Panc1 (cell line): ENCODE measurements around the gene FILIP1L. TPM values are rescaled to one million over a fixed set of nuclear protein-coding genes. Genes with fewer than 3 reads are reported as not detected.

ENCODE experiments used
- ATAC-seq: fragments of 200-7000 bp; cut with Tn5 transposase; 2 replicates; pipeline ENCODE4 v1.9.1; 2020; ENCODE audit warnings: mild to moderate bottlenecking, moderate library complexity
- BruUV-seq: library from RNA; stranded (reverse); fragments of 400-500 nt; replicated peaks from 2 replicates; lab custom pipeline; 2021; lab: Mats Ljungman, UMichigan
- CTCF ChIA-PET: fragments of 300-600 bp; sonication (Branson Sonifier 250); formaldehyde crosslinking; loops from one replicate; lab custom pipeline; 2022; ENCODE audit warnings: antibody characterized with exemption; lab: Charles Lee
- POLR2A ChIA-PET: fragments of 300-600 bp; sonication (Branson Sonifier 250); formaldehyde crosslinking; loops from one replicate; lab custom pipeline; 2022; ENCODE audit warnings: antibody characterized with exemption; lab: Charles Lee
- DNase-seq: peaks from one replicate; pipeline ENCODE4 v3.0.0-alpha.2; 2010; ENCODE audit warnings: low read depth, low spot score
- H3K27ac ChIP-seq: 2 replicates; pipeline ENCODE4 v1.5.1; 2011; ENCODE audit warnings: mild to moderate bottlenecking, low read length, inconsistent platforms
- H3K27me3 ChIP-seq: fragments of 200-500 bp; sonication (Bioruptor generic); 2 replicates; pipeline ENCODE4 v1.6.0; 2014; ENCODE audit warnings: low read length, inconsistent platforms; ENCODE audit not compliant: control insufficient read depth, insufficient read depth
- H3K36me3 ChIP-seq: fragments of 200-500 bp; sonication (Bioruptor generic); 2 replicates; pipeline ENCODE4 v1.5.1; 2014; ENCODE audit warnings: inconsistent platforms, mild to moderate bottlenecking, low read length, moderate library complexity; ENCODE audit not compliant: control insufficient read depth, insufficient read depth
- H3K4me1 ChIP-seq: 2 replicates; pipeline ENCODE4 v1.5.1; 2011; ENCODE audit warnings: inconsistent platforms, mild to moderate bottlenecking, low read length, moderate library complexity; ENCODE audit not compliant: control insufficient read depth, insufficient read depth
- H3K4me3 ChIP-seq, 2 experiments: 2 replicates each; pipeline ENCODE4 v1.5.1; 2011 to 2012; ENCODE audit warnings: low read depth in 2 of 2, low read length in 2 of 2, mild to moderate bottlenecking in 2 of 2, inconsistent platforms in 1 of 2, moderate library complexity in 1 of 2
- H3K9me3 ChIP-seq: fragments of 200-500 bp; sonication (Bioruptor generic); 2 replicates; pipeline ENCODE4 v1.5.1; 2014; ENCODE audit warnings: low read depth, mild to moderate bottlenecking, inconsistent platforms, low read length, moderate library complexity; ENCODE audit not compliant: control insufficient read depth, insufficient read depth
- CTCF ChIP-seq: fragments of 450-650 bp; IDR thresholded peaks from 2 replicates; pipeline ENCODE4 v1.5.1; 2017; ENCODE audit warnings: mild to moderate bottlenecking
- POLR2AphosphoS5 ChIP-seq: IDR thresholded peaks from 2 replicates; pipeline ENCODE4 v1.6.1; 2012; ENCODE audit warnings: mild to moderate bottlenecking, low read depth, low read length, moderate library complexity
- REST ChIP-seq, 2 experiments: IDR thresholded peaks; 2 replicates each; pipeline ENCODE4 v1.6.1; 2011 to 2012; ENCODE audit warnings: low read depth in 2 of 2, control low read depth in 1 of 2, low read length in 1 of 2, mild to moderate bottlenecking in 1 of 2, moderate library complexity in 1 of 2; ENCODE audit not compliant: insufficient read depth in 1 of 2
- SIN3A ChIP-seq: IDR thresholded peaks from 2 replicates; pipeline ENCODE4 v1.6.1; 2012; ENCODE audit warnings: low read depth, mild to moderate bottlenecking, low read length, moderate library complexity, borderline replicate concordance; ENCODE audit not compliant: insufficient read depth
- TCF7L2 ChIP-seq: IDR thresholded peaks from 2 replicates; pipeline ENCODE4 v1.6.1; 2011; ENCODE audit warnings: mild to moderate bottlenecking, low read depth, low read length, inconsistent platforms
- in situ Hi-C: cut with HindIII; loops from 2 replicates; pipeline ENCODE4 v1.10.0; 2016; ENCODE audit warnings: low sequenced_read_pairs, low pct_unique_long_range_greater_than_20kb
- intact Hi-C: fragments of 100-400 bp; cut with micrococcal nuclease; formaldehyde crosslinking; loops from one replicate; pipeline ENCODE4 v1.10.0; 2022; ENCODE audit not compliant: unreplicated experiment
- total RNA-seq: library from RNA; stranded (reverse); gene quantifications from one replicate; pipeline ENCODE4 v1.2.1, GENCODE V29; 2021; ENCODE audit not compliant: unreplicated experiment

Gene FILIP1L
- total RNA-seq, 1 experiment from 2014 or later = 3.2 TPM

- ATAC-seq (no peak), DNase-seq (no peak)
- POLR2A ChIA-PET = no interaction called here
- TF ChIP-seq TCF7L2 (no peak), POLR2AphosphoS5 (no peak), SIN3A (no peak)
- in situ Hi-C loops (no loop called here), intact Hi-C loops (no loop called here)
- Histone ChIP-seq H3K4me1 (no peaks in the 10 kb centered on the region), H3K9me3 (no peaks in the 10 kb centered on the region), H3K27me3 (no peaks in the 10 kb centered on the region), H3K36me3 (no peaks in the 10 kb centered on the region), H3K27ac (no peak overlapping the region), H3K4me3 (no peak overlapping the region)
- no TSS peak for BruUV-seq
- CTCF ChIA-PET = no interaction called here
These were observed 184.6 kb downstream of the FILIP1L start for GRCh38 chr3:99929745-99930139.

GRCh38 chr3:99928771-99929744 is 185.2 kb downstream of the FILIP1L start:
- DNase-seq = no peak
- intact Hi-C loops = no loop called here
- in situ Hi-C loops = no loop called here
- Histone ChIP-seq H3K9me3 (no peaks in the 10 kb centered on the region), H3K4me1 (no peaks in the 10 kb centered on the region), H3K27me3 (no peaks in the 10 kb centered on the region), H3K36me3 (no peaks in the 10 kb centered on the region), H3K27ac (no peak overlapping the region), H3K4me3 (no peak overlapping the region)
- ChIA-PET CTCF (no interaction called here), POLR2A (no interaction called here)
- ATAC-seq = no peak
- no TSS peak for BruUV-seq
- TF ChIP-seq CTCF = peak; percentile 20; the same call in 1 of the 2 replicates
- TF ChIP-seq TCF7L2 = no peak

GRCh38 chr3:99927671-99928457 is 186.4 kb downstream of the FILIP1L start:
- Histone ChIP-seq H3K4me1 (no peaks in the 10 kb centered on the region), H3K27me3 (no peaks in the 10 kb centered on the region), H3K9me3 (no peaks in the 10 kb centered on the region), H3K36me3 (no peaks in the 10 kb centered on the region), H3K4me3 (no peak overlapping the region), H3K27ac (no peak overlapping the region)
- intact Hi-C loops (no loop called here), in situ Hi-C loops (no loop called here)
- POLR2A ChIA-PET = interaction anchor here (0.6 kb wide), 1 partner anchor 248 kb away, joined by 3 read pairs; no protein-coding TSS in a partner anchor
- TF ChIP-seq CTCF (no peak), REST (IDR thresholded peaks at IDR 0.05; ENCODE audit: insufficient read depth in 1 of 2, low read depth in 2 of 2, low read length in 1 of 2) (no peak), POLR2AphosphoS5 (no peak), SIN3A (no peak), TCF7L2 (no peak)
- no TSS peak for BruUV-seq
- DNase-seq (no peak), ATAC-seq (no peak)
- CTCF ChIA-PET = interaction anchor here (0.6 kb wide), 1 partner anchor 326 kb away, joined by 3 read pairs; no protein-coding TSS in a partner anchor
